ENCODE results near the gene ETAA1.

ETAA1 gene

DNA sequence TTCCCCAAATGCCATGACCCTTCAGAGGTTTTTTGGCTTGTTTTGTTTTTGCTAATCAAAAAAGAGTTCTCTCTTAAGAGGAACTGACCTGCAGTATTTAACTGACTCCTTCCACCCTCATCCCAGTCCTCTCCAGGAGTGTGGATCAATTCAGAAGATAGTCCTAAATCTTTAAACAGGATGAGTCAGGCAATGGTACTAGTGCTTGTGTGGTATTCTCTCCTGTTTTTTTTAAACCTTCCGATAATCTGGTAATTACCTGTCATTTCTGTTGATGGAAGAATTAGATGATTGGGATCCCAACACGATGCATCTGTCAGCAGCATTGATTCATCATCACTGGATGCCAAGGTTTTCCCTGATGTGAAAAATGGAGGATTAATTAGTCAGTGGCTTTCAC is 41.2 kb downstream of the ETAA1 start:
- DNase-seq, result no peak

DNA sequence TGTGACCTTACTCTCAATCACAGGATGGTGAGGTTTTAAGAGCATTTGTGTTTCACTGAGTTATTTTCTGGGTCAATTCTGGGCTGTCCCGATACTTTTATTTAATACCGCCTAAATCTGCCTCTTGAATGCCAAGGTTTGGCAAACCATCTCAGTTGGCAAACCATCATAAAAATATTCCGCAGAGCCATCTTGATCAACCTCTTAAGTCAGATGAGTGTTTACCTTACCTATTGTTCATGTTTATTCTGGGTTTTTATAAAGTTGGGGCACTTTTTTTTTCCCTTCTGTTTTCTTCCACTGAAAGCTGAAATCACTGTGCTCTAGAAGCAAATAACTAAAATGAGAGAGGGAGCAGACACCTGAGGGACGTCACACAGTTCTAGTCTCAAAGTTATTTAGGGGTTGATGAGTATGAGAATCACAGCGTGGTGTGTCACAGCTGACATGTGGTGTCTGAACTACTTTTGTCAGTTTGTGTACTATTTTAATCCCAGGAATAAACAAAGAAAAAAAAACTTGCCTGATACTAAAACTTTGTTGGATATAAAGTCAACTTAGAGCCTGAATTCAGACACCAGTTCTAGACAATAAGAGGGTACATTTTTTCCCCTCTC is 48.6 kb downstream of the ETAA1 start:
- no peak for DNase-seq

DNA sequence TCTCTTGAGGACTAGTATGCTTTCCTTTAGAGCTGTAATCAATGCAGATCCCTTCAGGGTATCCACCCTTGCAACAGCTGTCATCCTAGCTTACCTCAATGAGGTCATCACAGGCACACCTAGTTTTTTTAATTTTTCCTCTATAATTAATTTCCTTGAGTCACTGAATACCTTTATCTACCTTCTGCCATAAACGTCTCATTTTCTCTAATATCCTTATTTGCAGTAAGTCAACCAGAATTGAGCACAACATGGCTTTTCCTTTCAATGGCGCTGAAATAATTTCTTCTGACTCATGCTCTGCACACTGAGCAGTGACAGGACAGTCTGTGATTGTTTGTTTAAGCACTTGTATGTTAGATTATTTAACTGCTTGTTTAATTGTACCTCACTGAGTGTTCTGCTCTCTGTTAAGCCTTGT is 49.4 kb downstream of the ETAA1 start:
- DNase-seq, result no peak

DNA sequence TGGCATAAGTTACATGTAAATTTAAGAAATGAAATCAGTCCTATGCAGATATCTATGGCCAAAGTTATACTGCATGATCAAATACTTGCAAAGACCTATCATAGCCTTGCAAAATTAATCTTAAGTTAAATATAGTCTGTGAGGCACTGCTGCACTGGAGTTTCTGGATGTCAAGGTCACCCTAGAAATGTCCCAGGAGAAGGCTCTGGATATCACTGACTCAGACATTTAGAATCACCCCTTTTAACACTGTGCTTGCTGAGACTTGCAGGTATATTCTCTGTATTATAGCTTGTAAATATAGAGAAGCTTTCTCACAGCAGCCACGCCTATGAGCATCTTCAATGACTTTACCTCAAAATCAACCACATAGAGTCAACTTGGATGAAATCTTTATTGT is 51.5 kb downstream of the ETAA1 start:
- DNase-seq, result no peak

DNA sequence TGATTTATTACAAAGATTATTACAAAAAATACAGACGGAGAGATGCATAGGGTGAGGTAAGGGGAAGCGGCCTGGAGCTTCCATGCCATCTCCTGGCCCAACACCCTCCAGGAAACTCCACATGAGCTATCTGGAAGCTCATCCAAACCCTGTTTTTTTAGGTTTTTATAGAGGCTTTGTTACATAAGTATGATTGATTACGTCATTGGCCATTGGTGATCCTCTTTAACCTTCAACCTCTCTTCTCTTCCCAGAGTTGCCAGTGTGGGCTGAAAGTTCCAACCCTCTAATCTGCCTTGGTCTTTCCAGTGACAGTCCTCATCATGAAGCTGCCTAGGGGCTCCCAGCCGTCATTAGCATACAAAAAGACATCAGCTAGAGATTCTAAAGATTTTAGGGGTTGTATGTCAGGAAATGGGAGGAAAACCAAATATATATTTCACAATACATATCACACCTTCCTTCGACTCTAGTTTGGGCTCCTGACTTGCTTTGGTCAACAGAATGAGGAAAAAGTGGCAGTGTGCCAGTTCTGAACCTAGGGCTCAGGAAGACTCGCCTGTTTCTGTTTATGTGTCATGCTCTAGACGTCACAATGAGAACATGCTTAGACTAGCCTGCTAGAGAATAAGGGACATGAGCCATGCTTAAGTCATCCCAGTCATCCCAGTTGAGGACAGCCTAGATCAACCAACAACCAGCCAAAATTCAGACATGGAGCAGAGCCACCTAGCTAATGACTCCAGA is 54.1 kb downstream of the ETAA1 start:
- DNase-seq, result no peak

DNA sequence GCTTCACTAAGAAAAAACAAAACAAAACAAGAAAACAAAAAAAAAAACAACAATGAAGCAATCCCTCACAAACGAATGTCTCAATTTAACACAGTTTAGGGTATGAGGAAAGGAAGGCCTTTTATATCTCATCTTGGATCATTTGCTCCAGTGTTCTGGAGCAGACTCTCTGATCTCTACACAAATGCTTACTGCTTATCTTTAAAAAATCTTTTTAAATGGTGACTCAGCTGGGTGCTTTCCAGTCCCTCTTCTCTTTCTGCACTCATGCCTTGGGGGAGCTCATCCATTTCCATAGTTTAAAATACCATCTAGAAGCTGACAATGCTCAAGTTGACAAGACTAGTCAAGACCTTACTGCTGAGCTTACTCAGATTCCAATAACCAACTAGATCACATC is 56.2 kb downstream of the ETAA1 start:
- DNase-seq, result no peak

DNA sequence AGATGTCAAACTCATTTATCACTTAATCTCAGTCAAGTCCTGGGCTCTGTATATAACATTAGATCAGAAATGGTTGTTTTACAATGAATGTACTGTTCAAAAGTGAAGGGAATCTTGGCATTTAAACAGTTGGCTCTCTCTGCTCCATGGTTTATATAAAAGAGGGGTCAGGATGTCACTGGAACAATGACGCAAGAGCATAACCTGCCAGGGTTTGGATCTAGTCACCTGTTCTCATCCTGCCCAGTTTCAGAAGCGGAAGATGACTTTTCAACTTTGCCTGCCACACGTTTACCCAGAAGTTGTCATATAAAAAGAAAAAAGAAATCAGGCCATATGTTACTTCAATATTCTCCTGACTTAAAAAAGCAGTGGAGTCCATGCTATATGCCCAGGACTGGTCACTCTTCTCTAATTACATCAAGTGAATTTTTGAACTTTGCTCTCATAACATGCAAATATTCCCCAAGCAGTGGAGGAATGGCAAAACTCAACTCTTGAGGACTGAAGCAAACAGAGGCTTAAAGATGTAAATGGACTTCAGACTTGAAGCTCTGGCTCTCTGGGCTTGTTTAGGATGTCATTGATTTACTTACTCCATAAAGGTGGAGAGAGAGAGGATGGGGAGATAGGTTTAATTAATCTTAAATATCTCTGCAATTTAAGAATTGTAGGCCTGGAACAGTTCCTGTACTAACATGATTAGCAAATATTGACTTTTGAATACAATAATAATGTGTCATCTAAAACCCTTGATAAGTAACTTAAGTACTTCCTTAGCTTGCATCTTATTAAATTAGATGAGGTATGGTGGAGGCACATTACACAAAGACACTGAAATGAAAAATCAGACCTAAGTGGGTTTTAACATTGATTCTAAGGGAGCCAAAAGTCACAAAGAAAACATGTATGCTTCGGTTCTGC is 58.3 kb downstream of the ETAA1 start:
- no peak for DNase-seq

DNA sequence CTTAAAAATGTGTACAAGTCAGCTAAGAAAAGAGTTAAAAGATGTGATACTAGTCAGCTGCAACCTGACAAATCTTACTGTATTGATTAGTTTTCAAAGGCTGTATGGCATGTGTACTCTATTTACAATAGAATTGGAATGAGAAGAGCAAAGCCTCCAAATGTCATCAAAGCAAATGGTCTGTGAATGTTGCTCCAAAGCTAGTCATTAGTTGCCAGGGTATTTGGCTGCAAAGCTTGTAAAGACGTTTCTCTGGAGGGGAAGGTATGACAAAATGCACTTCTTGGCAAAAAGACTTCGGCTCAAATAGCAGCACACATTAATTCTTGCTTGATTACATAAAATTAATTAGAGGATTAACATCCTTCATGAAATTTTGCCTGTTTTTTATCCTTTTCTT is 59.3 kb downstream of the ETAA1 start:
- DNase-seq, result no peak

DNA sequence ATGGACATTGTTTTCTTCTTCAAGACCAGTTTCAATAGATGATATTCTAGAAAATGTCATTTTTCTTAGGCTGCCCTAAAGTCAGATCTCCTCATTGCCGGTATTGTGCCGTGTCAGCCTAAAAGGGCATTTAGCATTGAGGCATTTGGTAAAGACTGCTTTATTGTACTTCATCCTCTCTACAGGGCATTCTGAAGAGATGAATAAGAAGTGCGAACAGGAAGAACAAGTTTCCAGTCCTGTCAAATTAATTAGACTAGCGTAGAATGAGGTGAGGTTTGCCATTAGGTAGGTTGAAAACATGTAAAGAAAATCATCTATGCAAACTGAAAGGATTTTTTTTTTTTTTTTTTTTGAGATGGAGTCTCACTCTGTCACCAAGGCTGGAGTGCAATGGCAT is 60.6 kb downstream of the ETAA1 start:
- no peak for DNase-seq

DNA sequence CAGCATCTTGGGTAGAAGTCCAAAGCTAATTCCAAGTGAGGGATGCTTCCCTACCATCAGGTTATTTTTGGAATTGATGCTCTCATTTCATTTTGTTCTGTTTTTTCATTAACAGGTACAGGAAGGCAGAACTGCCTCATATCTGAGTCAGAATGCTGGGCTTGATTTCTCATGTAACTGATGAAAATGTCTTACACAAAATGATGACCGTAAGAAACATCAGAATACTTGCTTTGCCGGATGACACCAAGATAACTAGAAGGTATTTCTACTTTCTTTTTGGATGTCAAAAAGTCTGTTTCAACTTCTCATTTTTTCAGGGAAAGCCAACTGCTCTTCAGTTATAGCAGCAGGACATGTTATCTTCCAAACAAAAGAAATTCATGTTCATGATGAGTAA is 62.6 kb downstream of the ETAA1 start:
- DNase-seq, result no peak
